CD4-positive, alpha-beta T cell treated with Interleukin-15 for 4 hours (primary cell): ENCODE data around the gene SPAG4.
A peak's percentile ranks its signal among the peaks of the same experiment; 100 is the strongest.

ENCODE experiments used
- DNase-seq: peaks from one replicate; pipeline ENCODE4 v3.0.0-alpha.2; 2020; ENCODE audit warnings: low spot score

Gene SPAG4, protein sequence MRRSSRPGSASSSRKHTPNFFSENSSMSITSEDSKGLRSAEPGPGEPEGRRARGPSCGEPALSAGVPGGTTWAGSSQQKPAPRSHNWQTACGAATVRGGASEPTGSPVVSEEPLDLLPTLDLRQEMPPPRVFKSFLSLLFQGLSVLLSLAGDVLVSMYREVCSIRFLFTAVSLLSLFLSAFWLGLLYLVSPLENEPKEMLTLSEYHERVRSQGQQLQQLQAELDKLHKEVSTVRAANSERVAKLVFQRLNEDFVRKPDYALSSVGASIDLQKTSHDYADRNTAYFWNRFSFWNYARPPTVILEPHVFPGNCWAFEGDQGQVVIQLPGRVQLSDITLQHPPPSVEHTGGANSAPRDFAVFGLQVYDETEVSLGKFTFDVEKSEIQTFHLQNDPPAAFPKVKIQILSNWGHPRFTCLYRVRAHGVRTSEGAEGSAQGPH

DNA sequence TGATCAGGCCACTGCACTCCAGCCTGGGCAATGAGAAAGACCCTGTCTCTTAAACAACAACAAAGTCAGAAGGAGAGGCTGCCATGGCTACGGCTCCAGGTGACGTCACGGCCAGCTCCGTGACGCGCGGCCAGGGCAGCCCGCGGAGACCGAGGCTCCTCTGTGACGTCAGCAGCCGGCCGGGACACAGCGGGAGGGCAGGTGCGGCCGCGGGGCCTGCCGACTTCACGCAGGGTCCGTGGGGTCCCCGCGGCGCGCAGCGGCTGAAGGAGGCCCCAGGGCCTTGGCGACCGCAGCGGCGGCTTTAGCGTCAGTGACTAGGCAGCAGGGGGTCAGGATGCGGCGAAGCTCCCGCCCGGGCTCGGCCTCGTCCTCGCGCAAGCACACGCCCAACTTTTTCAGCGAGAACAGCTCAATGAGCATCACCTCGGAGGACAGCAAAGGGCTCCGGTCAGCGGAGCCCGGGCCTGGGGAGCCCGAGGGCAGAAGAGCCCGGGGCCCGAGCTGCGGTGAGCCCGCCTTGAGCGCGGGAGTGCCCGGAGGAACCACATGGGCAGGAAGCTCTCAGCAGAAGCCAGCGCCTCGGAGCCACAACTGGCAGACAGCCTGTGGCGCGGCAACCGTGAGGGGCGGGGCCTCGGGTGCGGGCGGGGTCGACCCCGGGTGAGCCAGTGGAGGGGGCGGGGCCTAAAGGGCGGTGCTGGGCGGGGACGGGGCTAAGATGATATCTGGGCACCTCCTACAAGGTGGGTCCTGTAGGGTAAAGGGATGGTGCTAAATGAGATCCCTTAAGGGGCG lies at the start of gene SPAG4:
Gene SPAG4 (plus strand): TSS at position 163 of the 798 bp plus-strand sequence. CDS start 175 bp downstream, at position 338.
- DNase-seq = peak; percentile 100

DNA sequence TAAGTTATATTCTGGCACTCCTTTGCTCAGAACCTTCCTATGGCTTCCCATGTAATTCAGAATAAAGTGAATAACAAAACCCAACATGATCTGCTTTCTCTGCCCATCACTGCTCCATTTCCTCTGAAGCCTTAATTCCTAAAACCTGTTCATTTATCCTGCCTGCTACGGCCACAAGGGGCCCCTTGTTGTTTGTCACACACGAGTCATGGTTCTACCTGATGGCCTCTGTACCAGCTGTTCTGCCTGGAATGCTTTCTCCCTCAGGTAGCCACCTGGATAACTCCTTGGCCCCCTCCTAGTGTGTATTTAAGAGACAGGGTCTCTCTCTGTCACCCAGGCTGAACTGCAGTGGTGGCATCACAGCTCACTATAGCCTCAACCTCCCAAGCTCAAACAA lies 47.0 kb upstream of the SPAG4 start:
- DNase-seq = no peak

DNA sequence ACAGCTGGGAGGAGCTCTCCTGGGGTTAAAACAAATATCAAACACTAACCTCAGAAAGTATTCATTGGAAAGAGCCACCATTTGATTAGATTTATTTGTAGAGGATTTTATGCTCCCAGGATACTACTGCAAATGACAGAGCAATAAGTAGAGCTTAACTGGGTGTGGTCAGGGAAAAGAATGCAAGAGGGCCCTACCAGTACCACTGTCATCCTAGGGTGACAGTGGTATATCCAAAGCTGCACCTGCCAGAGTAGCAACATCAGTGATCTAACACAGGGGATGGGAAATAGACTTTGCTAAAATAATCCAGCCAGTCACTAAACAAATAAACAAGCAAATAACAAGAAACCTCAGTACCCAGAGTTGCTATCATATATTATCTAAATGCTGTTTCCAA lies 44.1 kb upstream of the SPAG4 start:
- no peak for DNase-seq

DNA sequence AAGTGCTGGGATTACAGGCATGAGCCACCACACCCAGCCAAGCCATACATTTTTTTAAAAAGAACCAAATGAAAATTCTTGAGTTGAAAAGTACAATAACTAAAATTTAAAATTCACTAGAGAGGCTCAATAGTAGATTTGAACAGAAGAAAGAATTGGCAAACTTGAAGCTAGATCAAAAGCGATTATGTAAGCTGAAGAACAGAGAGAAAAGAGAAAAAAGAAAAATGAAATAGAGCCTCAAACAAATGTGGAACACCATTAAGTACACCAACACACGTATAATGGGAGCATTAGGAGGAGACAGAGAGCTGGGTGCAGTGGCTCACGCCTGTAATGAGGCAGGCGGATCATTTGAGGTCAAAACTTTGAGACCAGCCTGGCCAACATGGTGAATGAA lies 42.8 kb upstream of the SPAG4 start:
- DNase-seq = no peak

DNA sequence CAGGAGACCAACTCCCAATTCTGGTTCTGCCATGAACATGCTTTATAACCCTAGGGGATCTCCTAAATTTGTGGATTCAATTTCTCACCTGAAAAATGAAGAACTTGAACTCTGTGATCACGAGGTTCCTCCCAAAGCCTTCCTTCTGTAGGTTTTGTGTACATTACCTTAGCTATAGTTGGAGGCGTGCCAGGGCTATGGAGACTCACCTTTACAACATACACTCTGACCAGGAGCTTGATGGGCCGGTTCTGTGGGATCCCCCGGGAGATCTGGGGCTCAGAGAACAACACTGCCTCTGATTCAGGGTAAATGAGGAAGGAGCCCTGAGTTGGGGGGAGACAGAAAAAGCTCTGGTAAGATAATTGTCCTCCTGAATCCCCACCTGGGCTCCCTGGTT lies 39.7 kb upstream of the SPAG4 start:
- DNase-seq = no peak

DNA sequence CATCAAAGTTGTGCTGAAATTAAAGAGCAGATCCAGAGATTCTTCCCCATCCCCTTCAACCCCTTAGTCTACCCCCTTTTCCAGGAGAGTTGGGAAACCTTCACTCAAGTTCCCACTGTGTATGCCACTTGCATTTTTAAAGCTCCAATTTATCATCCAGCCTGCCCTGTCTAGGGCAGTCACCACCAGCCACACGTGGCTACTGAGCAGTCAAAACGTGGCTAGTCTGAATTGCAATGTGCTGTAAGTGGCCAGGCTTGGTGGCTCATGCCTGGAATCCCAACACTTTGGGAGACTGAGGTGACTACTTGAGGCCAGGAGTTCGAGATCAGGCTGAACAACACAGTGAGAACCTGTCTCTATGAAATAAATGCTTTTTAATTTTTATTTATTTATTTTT lies 38.8 kb upstream of the SPAG4 start:
- no peak for DNase-seq

DNA sequence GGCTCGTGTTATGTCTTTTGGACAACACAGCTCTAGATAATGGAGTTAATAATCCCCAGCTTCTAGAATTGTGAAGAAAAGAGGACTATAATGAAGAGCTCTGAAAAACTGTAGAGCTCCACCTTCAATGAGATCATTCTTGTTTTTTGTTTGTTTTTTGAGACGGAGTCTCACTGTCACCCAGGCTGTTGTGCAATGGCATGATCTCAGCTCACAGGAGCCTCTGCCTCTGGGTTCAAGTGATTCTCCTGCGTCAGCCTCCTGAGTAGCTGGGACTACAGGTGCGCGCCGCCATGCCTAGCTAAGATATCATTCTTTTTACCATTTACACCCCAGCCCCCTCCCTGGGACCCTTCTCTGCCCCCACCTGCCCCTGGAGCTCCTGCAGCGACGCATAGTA lies 37.2 kb upstream of the SPAG4 start:
- no peak for DNase-seq

DNA sequence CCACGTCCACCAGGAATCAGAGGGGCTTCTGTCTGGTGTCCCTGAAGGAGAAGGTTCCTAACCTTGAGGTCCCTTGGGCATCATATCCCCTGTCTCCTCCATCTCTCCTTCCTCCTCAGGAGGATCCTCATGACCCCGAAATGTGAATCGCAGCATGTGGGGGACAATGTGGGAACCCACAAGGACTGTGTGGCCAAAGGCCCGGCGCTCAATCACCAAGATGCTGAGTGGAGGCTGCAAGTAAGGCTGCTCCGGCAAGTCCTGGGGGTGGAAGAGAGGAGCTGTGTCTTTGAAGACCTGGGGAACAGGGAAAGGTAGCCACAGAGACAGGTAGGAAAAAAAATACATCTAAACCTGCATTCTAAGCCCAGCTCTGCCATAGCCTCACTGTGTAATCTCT lies 36.4 kb upstream of the SPAG4 start:
- DNase-seq = no peak

DNA sequence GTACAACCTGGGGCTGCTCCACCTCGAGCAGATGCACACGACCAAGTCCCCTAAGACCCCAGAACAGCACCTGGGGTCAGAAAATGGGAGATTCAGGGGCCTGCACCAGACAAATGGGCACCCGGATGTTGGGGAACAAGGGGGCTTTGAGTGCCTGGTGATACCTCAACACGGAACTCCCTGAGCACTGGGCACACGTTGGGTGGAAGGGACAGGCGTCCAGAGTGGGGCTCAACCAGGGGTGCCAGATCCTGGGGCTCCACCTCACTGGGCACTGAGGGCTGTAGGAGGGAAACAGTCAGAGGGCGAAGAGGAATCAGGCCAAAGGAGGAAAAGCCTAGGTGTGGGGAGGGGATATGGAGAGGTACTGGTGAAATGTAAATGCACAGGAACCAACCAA lies 33.5 kb upstream of the SPAG4 start:
- no peak for DNase-seq

DNA sequence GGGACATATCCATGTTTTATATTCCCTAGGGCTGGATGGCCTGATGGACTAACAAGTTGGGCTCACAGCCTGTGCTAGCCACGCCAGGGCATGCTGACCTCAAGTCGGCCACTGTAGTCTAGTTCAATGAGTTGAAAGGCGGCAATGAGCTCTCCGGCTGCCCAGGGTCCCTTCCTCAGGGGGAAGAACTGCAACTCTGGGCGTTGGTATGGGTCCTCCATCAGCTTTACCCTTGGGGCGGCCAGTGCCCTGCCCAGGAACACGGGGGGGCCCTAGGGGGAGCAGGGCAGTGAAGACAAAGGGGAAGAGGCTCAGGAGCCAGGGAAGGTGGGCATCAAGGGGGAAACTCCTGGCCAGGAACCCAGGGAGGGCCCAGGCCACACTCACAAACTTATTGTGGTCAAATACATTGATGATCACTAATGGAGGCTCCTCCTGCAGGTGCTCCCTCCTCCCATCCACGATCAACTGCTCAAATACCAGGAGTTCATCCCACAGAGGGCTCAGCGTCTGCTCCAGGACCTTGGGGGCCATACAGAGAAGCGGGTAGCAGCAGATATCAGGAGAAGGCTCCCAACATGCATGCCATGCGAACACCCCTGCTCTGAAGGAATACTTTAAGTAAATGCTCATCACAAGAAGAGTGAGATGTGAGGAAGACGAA lies 32.8 kb upstream of the SPAG4 start:
- no peak for DNase-seq

DNA sequence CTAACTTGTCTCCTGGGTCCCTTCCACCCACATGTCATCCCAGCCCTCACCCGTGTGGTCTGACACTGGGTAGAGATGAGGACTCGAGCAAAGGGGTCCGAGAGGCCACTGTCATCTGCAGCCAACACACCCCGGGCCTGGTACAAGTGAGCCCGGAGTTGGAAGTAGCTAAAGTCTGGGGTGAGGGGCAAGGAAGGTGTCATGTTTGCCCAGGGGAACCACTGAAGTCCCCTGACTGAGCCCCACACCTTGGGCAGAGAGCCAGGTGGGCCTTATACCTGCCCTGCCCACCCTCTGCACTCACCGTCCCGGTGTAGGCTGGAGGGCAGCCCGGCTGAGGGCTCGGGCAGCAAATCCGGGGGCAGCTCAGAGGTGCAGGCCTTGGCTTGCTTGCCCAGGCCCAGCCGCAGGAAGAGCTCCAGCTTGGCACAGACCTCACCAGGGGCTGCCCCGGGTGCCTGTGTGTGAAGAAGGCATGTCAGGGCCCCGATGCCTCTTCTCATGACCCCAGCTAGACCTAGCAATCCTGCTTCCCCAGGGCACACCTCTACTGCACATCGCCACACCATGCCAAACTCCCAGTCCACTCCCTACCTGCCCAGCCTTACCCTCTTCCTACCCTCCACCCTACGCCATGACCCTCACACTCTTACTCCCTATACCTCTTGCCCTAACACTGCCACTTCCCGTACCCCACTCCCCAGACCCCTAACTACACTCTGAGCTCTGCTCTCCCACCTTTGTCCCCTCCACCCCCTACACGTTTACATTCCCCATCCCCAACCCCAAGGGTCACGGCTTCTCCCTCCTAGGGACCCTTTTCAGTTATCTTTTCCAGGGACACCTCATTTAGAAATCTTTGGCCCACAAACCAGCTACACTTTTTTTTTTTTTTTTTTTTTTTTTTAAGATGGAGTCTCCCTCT lies 31.7 kb upstream of the SPAG4 start:
- no peak for DNase-seq

DNA sequence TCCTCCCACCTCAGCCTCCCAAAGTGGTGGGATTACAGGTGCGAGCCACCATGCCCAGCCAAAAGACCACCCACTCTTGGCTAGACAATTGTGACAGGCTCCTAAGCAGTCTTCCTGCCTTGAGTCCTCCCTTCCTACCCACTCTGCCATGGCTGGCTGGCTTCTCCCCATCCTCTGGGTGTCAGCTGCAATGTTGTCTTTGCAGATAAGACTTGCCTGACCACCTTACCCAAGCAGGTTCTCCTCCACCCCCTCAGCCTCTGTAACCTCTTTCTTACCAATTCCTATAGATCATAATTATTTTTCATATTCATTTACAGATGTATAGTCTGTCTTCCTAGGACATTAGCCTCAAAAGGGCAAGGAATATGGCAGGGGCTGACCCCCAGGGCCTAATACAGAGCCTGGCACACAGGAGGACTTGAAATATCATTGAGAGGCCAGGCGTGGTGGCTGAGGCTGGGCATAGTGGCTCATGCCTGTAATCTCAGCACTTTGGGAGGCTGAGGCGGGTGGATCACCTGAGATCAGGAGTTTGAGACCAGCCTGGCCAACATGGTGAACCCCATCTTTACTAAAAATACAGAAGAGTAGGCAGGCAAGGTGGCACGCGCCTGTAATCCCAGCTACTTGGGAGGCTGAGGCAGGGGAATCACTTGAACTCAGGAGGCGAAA lies 28.7 kb upstream of the SPAG4 start:
- no peak for DNase-seq

DNA sequence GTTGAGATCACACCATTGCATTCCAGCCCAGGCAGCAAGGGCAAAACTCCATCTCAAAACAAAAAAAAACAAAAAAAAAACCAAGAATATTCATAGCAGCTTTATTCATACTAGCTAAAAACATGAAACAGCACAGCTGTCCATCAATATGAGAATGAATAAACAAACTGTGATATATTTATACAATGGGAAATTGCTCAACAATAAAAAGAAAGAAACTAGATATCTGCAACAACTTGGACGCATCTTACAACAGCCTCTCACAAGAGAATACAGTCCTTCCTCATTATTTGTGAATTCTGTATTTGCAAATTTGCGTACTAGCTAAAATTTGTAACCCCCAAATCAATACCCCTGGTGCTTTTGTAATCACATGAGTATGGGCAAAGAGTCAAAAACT lies 28.2 kb upstream of the SPAG4 start:
- no peak for DNase-seq

DNA sequence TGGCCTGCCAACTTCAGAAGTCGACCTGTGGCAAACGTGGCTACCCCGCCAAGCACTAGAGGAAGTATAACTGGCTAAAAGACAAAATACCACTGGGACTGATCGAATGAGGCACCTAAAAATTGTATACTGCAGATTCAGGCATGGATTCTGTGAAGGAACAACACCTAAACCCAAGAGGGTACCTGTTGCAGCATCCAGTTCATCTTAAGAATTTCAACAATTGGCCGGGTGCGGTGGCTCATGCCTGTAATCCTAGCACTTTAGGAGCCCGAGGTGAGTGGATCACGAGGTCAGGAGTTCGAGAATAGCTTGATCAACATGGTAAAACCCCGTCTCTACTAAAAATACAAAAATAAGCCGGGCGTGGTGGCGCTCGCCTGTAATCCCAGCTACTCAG lies 27.2 kb upstream of the SPAG4 start:
- DNase-seq = no peak

DNA sequence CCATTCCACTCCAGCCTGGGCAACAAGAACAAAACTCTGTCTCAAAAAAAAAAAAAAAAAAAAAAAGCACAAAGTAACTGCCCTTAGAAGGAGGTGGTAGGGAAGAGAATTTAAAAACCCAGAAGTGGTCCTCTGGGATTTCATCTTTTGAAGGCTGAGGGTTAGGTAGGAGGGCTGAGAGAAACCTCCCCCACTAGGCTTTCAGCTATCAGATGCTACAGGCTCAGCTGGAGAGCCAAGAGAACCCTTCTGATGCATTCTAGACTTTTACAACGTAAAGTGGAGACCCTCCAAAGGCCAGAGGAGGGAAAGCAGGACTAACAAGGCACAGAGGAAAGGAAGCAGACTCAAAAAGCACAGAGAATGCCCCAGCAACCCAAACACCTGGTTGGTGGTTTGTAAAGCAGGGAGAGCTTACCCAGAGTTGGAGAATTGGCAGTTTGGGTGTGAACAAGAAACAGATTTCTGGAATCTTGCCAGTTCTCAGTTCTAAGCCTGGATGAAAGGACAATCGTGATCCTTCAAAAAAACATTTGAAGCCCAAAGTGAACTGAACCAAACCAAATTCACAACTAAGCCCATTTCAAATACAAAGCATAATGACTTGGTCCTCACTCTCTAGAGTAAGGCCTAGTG lies 23.2 kb upstream of the SPAG4 start:
- no peak for DNase-seq

DNA sequence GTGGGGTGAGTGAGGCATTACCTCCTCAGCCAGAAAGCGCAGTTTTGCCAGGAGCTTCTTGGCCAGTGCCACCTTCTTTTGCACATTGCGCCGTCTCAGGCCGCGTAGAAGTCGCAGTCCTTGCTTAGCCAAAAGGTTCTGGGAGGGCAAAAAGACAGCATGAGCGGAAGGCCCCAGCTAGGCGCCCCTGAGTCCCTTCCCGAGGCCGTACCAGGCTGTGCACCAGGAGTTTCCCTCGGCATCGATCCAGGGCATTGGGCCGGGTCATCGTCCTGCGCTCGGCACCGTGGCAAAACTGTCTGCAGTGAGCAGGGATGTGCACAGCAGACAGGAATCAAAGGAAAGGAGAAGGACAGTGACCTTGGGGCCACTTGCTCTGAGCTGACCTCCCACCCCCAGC lies 20.2 kb upstream of the SPAG4 start:
- no peak for DNase-seq

DNA sequence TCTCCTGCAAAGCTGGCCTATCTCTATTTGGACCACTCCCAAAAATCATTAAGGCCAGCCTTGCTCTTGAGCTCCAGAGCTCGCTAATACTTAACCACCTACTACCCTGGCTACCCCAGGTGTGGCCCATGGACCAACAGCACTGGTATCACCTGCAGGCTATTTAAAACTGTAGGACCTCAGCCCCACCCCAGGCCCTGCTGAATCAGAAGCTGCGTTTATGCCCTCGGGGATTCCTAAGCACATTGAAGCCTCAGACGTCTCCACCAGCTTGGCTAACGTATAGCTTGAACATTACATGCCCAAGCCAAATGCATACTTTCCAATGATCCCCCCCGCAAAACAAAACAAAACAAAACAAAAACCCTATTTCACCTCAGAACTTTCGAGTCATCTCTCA lies 19.7 kb upstream of the SPAG4 start:
- DNase-seq = no peak

DNA sequence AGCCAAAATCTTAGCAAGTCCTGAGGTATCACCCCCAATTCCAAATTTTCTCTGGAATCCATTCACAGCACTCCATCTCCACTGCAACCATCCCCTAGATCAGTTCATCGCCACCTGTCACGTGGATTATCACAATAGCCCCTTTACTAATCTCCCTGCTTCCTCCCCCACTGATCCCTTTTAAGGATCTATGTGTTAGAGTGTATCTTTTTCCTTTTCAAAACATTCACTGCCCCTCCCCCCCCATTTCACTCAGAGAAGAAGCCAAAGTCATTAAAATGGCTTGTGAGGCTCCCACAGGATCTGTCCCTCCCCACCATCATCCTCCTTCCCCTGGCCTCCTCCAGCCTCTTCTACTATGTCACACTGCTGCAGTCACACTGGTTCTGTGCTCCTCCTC lies 18.4 kb upstream of the SPAG4 start:
- no peak for DNase-seq

DNA sequence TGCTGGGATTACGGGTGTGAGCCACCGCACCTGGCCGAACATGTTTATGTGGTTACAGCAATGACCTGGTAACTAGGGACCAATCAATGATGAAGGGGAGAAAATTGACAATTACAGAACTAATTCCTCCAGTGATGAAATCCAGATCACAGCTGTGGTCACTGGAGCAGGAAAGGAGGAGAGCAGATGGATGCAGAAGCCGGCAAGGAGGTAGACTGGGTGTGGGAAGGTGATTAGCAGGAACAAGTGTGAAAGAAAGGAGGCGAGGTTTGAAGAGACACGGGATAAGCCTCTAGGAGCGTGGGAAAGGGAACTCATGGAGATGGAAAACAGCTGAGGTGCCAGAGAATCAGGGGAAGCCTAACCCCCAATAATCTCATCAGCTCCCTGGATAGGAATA lies 17.2 kb upstream of the SPAG4 start:
- no peak for DNase-seq

DNA sequence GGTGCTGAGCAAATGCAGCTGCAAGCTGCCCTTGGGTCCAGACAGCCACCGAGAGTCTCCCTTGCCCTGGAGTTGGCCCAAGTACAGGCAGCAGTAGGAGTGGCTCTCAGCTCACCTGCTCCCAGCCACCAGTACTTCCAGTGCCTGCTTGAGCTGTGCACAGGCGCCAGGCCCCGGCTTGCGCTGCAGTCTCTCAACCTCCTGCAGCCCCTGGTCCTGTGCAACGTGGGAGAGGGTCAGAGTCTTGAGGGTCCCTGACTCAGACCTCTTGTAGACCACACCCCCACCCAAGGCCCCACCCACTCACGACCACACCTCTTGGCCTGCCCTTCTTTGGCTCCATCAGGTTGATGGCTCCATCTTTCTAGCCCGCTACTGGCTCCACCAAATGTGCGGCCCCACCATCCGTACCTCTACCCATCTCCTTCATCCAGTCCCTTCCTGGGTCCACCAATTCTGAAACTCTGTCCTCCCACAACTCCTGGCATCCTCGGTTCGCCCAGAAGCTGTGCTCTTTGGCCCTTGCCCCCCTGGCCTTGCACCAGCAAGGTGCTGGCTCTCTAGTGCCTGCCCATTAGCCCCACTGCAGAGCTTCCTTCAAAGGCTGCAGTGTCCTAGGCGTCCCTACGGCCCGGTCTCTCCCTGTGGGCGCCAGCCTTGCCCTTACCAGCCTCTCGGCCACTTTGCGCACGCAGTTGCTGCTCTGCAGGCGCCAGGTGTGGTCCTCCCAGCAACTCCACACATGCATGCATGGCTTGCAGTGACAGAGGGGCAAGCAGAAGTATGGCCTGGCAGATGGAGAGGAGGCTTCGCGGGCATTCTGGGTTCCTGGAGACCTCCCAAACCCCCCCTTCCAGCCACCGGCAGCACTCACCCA lies 16.5 kb upstream of the SPAG4 start:
- no peak for DNase-seq
